Spleen (tissue), 11 donors: ENCODE measurements around the gene GAS7. TPM values are rescaled to one million over a fixed set of nuclear protein-coding genes. Genes with fewer than 3 reads are reported as not detected.
A peak's percentile ranks its signal among the peaks of the same experiment; 100 is the strongest.

Experiments used
- DNase-seq: peaks from one replicate; pipeline ENCODE4 v3.0.0-alpha.2; 2020
- H3K27ac ChIP-seq, 8 donors: fragments of 200-600 bp; sonication (generic) in 7 of 8; 1 replicate in 4 of 8; 2 replicates in 4 of 8; pipeline versions ENCODE4 v1.5.0 to v1.8.0; 2016 to 2021; ENCODE audit warnings: inconsistent platforms in 4 of 8, mild to moderate bottlenecking in 4 of 8, moderate library complexity in 1 of 8
- H3K27me3 ChIP-seq, 7 donors: fragments of 200-600 bp; sonication (generic) in 6 of 7; replicated peaks in 1 of 7; 1 replicate in 4 of 7; 2 replicates in 3 of 7; pipeline versions ENCODE4 v1.5.0 to v1.8.0; 2016 to 2021; ENCODE audit warnings: inconsistent platforms in 3 of 7, mild to moderate bottlenecking in 1 of 7
- H3K36me3 ChIP-seq, 6 donors: fragments of 200-600 bp; sonication (generic) in 5 of 6; 1 replicate in 4 of 6; 2 replicates in 2 of 6; pipeline versions ENCODE4 v1.5.0 to v1.8.0; 2016 to 2021; ENCODE audit warnings: inconsistent platforms in 2 of 6
- H3K4me1 ChIP-seq, 6 donors: fragments of 200-600 bp; sonication (generic) in 5 of 6; 1 replicate in 3 of 6; 2 replicates in 3 of 6; pipeline versions ENCODE4 v1.5.0 to v1.8.0; 2016 to 2021; ENCODE audit warnings: inconsistent platforms in 3 of 6
- H3K4me3 ChIP-seq, 8 donors: fragments of 200-600 bp; sonication (generic) in 7 of 8; 1 replicate in 4 of 8; 2 replicates in 4 of 8; pipeline versions ENCODE4 v1.5.0 to v1.8.0; 2016 to 2021; ENCODE audit warnings: inconsistent platforms in 4 of 8, mild to moderate bottlenecking in 4 of 8, moderate library complexity in 2 of 8
- H3K9me3 ChIP-seq, 8 donors: fragments of 200-600 bp; sonication (generic) in 7 of 8; 1 replicate in 4 of 8; 2 replicates in 4 of 8; pipeline versions ENCODE4 v1.5.0 to v1.8.0; 2016 to 2021; ENCODE audit warnings: inconsistent platforms in 4 of 8
- POLR2A ChIP-seq, 3 donors: fragments of 450-650 bp; IDR thresholded peaks; one replicate each; pipeline ENCODE4 v1.5.1; 2017; ENCODE audit warnings: antibody characterized with exemption in 3 of 3, mild to moderate bottlenecking in 1 of 3
- POLR2AphosphoS5 ChIP-seq, 3 donors: sonication (generic); formaldehyde crosslinking; IDR thresholded peaks; one replicate each; pipeline ENCODE4 v1.5.1; 2017; ENCODE audit warnings: antibody characterized with exemption in 3 of 3
- WGBS, 5 donors: extraction: QIAGEN DNeasy Blood & Tissue Kit in 3 of 5; methylation state at CpG; one replicate each; pipeline versions ENCODE4 v1.1.5 to v1.1.7; 2013 to 2018; 5-methylcytosine and 5-hydroxymethylcytosine counted together
- intact Hi-C: fragments of 100-400 bp; cut with DNase I; formaldehyde crosslinking; loops from one replicate; pipeline ENCODE4 v1.15.0; 2023; ENCODE audit warnings: low total_unique reads
- polyA plus RNA-seq, 3 donors: library from polyadenylated mRNA; stranded (reverse); fragments of 200-250 nt; gene quantifications; one replicate each; pipeline ENCODE4 v1.2.1, GENCODE V29; 2013
- total RNA-seq, 7 donors: library from RNA; depleted of rRNA in 3 of 7; stranded (reverse); fragments of >200 nt in 3 of 7; fragmentation: NEBNext Ultra II Directional in 4 of 7; extraction: Animal tissue kit (Norgen Biotek cat#: 25700) in 4 of 7; gene quantifications; one replicate each; pipeline versions ENCODE4 v1.1.0 to v1.2.1, GENCODE V29; 2016 to 2021
- TF ChIP-seq, protein P1 (sequence below), 11 experiments: fragments of 200-600 bp in 7 of 11; fragments of 450-650 bp in 4 of 11; sonication (generic) in 4 of 11; IDR thresholded peaks in 8 of 11; conservative IDR thresholded peaks in 3 of 11; 1 replicate in 7 of 11; 2 replicates in 4 of 11; pipeline versions ENCODE4 v1.4.0 to v1.8.0; 2016 to 2021; ENCODE audit warnings: antibody characterized with exemption in 11 of 11, inconsistent platforms in 4 of 11, mild to moderate bottlenecking in 1 of 11
- donor health status: healthy with polysubstance abuse.
- donor health status: DM: no; HTN: no; CAD: no; lungs with moderate emphysema.
- donor health status: DM: no; HTN: no; CAD: no.
- donor health status: Bipolar disorder and iron deficiency.
- donor health status: healthy.
- donor health status: DM: no; HTN: no; CAD: no.
- donor health status: DM: yes; HTN: yes; CAD: no.

The GAS7 gene
- total and polyA plus RNA-seq, 10 donors, result 4.1 to 127 (median 60.9) TPM

DNA sequence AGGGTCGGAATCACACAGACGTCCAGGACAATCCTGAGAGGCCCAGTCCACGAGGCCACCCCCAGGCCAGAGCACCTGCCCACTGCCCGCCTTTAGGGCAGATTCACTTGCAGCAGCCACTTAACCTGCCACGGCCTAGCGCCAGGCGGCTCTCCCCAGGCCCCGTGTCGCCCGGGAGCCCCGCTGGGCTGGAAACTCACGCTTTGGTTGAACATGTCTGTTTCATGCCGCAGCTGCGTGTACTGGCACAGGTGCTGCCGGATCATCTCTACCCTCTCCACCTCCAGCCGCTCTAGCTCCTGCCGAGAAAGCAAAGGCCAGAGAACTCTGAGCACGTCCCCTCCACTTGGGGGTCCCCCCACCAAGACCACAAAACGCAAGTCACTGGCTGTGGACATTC, 280.6 kb downstream of the GAS7 start:
- intact Hi-C loops, result no loop called here
- Histone ChIP-seq H3K27me3 (no peaks in the 10 kb centered on the region), H3K9me3 (no peaks in the 10 kb centered on the region), H3K36me3 (peaks cover 0 to 100% (median 49%) of the 10 kb centered on the region in 6 donors), H3K4me1 (no peaks in the 10 kb centered on the region), H3K27ac (no peak overlapping the region), H3K4me3 (no peak overlapping the region)
- WGBS, 5 donors, result 87 to 96% (median 90%) methylated on average over 19 of the region's 19 CpGs
- no peak for TF ChIP-seq POLR2AphosphoS5 (IDR thresholded peaks at IDR 0.05)
- no peak for TF ChIP-seq POLR2A (IDR thresholded peaks at IDR 0.05)
- TF ChIP-seq, protein P1, sequence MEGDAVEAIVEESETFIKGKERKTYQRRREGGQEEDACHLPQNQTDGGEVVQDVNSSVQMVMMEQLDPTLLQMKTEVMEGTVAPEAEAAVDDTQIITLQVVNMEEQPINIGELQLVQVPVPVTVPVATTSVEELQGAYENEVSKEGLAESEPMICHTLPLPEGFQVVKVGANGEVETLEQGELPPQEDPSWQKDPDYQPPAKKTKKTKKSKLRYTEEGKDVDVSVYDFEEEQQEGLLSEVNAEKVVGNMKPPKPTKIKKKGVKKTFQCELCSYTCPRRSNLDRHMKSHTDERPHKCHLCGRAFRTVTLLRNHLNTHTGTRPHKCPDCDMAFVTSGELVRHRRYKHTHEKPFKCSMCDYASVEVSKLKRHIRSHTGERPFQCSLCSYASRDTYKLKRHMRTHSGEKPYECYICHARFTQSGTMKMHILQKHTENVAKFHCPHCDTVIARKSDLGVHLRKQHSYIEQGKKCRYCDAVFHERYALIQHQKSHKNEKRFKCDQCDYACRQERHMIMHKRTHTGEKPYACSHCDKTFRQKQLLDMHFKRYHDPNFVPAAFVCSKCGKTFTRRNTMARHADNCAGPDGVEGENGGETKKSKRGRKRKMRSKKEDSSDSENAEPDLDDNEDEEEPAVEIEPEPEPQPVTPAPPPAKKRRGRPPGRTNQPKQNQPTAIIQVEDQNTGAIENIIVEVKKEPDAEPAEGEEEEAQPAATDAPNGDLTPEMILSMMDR (IDR thresholded peaks at IDR 0.05 in 8 of 11, conservative IDR thresholded peaks at IDR 0.05 in 3 of 11), result no peak
- no peak for DNase-seq

DNA sequence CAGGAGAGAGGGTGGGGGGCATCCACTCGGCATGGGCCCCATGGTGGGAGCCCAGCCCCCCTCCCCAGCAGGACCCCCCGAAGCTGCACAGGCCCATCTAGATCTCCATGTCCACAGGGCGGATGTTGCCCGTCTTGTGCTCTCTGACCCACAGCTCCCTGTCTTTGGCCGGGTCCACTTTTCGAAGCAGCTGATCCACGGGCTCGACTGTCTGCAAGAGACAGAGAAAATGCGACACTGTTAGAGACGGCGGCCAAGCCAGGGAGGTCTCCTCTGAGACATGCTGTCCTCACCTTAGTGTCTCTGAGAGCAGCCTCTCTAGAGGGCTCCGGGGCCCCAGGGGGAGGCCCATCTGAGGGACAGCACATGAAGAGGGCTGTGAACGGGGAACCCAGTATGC, 281.3 kb downstream of the GAS7 start:
- intact Hi-C loops, result no loop called here
- H3K9me3 ChIP-seq, result no peaks in the 10 kb centered on the region
- DNase-seq, result no peak
- WGBS, 5 donors, result 84 to 92% (median 90%) methylated on average over 12 to 13 of the region's 13 CpGs
- H3K27ac ChIP-seq, result no peak overlapping the region
- TF ChIP-seq POLR2A (IDR thresholded peaks at IDR 0.05) (no peak), POLR2AphosphoS5 (IDR thresholded peaks at IDR 0.05) (no peak)
- TF ChIP-seq, protein P1 (IDR thresholded peaks at IDR 0.05 in 8 of 11, conservative IDR thresholded peaks at IDR 0.05 in 3 of 11), result no peak
- no peak overlapping the region for H3K4me3 ChIP-seq
- H3K27me3 ChIP-seq, result no peaks in the 10 kb centered on the region
- H3K4me1 ChIP-seq, result no peaks in the 10 kb centered on the region
- peaks cover 0 to 100% (median 48%) of the 10 kb centered on the region in 6 donors for H3K36me3 ChIP-seq

DNA sequence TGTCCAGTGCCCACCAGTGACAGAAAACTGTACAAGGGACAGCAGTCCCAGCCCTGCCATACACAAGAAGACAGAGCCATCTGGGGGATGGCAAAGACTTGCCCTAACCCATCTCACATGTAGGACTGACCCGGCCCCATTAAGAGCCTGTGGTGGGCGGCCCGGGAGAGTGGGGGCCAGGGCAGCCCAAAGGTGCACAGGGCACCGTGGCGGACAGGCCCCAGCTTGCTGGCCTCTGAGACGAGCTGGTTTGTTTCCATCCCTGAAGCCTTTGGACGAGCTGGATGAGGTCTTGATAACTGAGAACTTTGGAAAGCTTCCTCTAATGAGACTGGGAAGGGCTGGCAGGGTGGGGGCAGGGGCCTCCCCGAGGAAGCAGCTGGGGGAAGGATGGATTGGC, 282.3 kb downstream of the GAS7 start:
- TF ChIP-seq POLR2AphosphoS5 (IDR thresholded peaks at IDR 0.05), result peak in 1 of 3 donors; percentile 57
- TF ChIP-seq, protein P1 (IDR thresholded peaks at IDR 0.05 in 8 of 11, conservative IDR thresholded peaks at IDR 0.05 in 3 of 11), result no peak
- no peak for TF ChIP-seq POLR2A (IDR thresholded peaks at IDR 0.05)
- no peak overlapping the region for H3K27ac ChIP-seq
- H3K4me3 ChIP-seq, result no peak overlapping the region
- intact Hi-C loops, result no loop called here
- H3K9me3 ChIP-seq, result no peaks in the 10 kb centered on the region
- H3K36me3 ChIP-seq, result peaks cover 0 to 99% (median 44%) of the 10 kb centered on the region in 6 donors
- DNase-seq, result no peak
- H3K27me3 ChIP-seq, result no peaks in the 10 kb centered on the region
- H3K4me1 ChIP-seq, result no peaks in the 10 kb centered on the region
- 57 to 92% (median 85%) methylated on average over 1 to 8 of the region's 8 CpGs for WGBS, 5 donors

DNA sequence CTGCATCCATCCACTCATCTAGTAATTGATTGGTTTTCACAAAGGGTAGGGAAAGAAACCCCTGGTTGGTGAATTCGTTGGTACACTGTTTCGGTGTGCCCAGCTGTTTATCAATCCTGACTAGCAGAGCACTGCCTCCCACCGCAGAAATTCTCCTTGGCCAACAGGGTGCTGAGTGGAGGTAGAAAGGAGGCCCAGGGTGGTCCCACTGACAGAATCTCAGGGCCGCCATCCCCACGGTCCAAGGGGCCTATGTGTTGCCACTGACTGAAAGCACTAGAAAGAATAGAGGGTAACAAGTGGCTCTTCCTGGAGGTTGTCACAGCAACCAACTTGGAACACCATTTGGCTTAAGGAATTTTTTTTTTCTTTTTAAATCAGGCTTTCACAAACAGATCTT, 284.9 kb downstream of the GAS7 start:
- Histone ChIP-seq H3K36me3 (peaks cover 0 to 73% (median 34%) of the 10 kb centered on the region in 6 donors), H3K27me3 (no peaks in the 10 kb centered on the region), H3K4me3 (no peak overlapping the region), H3K9me3 (no peaks in the 10 kb centered on the region), H3K4me1 (no peaks in the 10 kb centered on the region), H3K27ac (no peak overlapping the region)
- WGBS, 5 donors, result 85 to 92% (median 89%) methylated on average over 5 of the region's 5 CpGs
- TF ChIP-seq, protein P1 (IDR thresholded peaks at IDR 0.05 in 8 of 11, conservative IDR thresholded peaks at IDR 0.05 in 3 of 11), result no peak
- TF ChIP-seq POLR2AphosphoS5 (IDR thresholded peaks at IDR 0.05) (no peak), POLR2A (IDR thresholded peaks at IDR 0.05) (no peak)
- no peak for DNase-seq
- intact Hi-C loops, result no loop called here
